SH-SY5Y (cell line): ENCODE results near the gene ANXA10.

Experiments
- GATA2 ChIP-seq: IDR thresholded peaks from 2 replicates; pipeline ENCODE4 v1.6.1; 2011; ENCODE audit warnings: mild to moderate bottlenecking, low read depth, low read length
- GATA3 ChIP-seq: IDR thresholded peaks from 2 replicates; pipeline ENCODE4 v1.6.1; 2011; ENCODE audit warnings: low read depth, mild to moderate bottlenecking, low read length, moderate library complexity

The ANXA10 gene, protein sequence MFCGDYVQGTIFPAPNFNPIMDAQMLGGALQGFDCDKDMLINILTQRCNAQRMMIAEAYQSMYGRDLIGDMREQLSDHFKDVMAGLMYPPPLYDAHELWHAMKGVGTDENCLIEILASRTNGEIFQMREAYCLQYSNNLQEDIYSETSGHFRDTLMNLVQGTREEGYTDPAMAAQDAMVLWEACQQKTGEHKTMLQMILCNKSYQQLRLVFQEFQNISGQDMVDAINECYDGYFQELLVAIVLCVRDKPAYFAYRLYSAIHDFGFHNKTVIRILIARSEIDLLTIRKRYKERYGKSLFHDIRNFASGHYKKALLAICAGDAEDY

DNA sequence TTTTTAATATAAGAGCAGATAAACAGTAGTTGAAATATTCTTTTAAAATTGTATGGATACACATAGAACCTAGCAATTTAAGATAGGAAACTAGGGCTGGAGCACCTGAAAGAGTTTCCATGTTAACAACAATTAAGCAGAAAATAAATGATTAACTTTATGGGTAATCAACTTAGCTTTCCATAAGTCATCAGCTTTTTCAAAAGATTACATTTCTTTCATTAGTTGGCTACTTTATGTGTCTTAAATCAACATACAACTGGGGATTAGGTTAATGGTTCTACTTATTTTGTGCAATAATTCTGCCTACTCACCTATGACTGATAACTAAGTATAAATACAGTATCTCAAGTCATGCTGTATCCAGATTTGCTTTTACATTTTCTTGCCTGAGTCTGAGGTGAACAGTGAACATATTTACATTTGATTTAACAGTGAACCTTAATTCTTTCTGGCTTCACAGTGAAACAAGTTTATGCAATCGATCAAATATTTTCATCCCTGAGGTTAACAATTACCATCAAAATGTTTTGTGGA, at the start of gene ANXA10:
TSS of gene ANXA10 (plus strand) at position 362 of the 537 bp plus-strand sequence. CDS start at position 526, 164 bp downstream.
- TF ChIP-seq GATA2: no peak
- no peak for TF ChIP-seq GATA3

DNA sequence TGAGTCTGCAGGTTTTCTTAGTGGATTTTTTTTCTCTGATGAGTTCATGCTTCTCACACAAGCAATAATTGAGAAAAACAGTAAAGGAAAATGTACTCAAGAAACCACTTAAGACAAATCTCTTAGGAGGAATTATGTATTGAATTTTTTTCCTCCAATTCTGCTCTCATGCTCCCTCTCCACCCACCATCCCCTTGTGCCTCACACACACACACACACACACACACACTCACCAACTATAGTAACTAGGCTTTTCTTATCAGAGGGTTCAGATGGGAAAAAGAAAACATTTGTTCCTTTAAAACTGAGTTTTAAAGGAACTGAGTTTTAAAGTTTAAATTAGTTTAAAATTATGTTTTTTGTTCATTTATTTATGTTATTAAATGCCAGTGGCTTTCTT, 47.0 kb upstream of the ANXA10 start:
- TF ChIP-seq GATA3 (no peak), GATA2 (no peak)

DNA sequence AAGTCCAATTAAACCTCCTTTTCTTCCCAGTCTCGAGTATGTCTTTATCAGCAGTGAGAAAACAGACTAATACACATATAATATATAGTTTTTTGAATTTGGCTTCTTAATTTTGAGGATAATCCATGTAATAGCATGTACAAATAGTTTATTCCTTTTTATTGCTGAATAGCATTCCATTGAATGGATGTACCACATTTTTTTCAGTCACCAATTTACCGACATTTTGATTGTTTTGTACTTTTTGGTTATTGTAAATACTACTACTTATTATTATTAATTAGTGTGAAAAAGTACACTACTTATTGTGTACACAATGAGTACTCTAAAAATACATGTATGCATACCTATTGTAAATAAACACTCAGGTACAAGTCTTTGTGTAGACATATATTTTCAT, 42.3 kb upstream of the ANXA10 start:
- TF ChIP-seq GATA3: no peak
- no peak for TF ChIP-seq GATA2

DNA sequence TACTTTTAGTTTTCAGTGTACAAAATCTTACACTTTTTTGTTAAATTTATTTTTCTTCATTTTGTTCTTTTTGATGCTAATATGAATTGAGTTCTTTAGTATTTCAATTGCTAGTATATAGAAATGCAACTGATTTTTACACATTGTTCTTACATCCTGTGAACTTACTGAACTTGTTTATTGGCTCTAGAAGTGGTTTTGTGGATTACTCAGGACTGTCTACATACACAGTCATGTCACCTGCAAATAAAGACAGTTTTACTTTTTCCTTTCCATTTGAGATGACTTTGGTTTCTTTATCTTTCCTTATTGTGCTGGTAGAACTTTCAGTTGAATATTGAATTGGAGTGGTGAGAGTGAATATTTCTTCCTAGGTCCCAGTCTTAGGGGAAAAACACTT, 40.8 kb upstream of the ANXA10 start:
- TF ChIP-seq GATA3 (no peak), GATA2 (no peak)

DNA sequence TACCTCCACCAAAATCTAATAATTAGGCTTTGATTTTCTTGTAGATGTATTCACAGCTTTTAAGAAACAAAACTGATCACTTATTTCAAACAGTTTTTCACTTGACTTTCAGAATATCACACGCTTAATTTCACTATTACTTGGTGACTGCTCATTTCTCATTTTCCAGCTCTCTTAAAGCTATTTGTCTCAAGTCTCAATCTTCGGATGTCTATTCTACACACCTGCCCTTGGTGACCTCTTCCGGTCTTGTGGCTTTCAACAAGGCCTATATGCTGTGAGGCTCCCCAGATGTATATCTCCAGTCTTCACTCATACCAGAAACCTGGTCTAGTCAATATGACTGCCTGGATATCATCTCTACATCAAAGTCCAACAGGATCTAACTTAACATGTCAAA, 34.9 kb upstream of the ANXA10 start:
- no peak for TF ChIP-seq GATA3
- TF ChIP-seq GATA2: no peak

DNA sequence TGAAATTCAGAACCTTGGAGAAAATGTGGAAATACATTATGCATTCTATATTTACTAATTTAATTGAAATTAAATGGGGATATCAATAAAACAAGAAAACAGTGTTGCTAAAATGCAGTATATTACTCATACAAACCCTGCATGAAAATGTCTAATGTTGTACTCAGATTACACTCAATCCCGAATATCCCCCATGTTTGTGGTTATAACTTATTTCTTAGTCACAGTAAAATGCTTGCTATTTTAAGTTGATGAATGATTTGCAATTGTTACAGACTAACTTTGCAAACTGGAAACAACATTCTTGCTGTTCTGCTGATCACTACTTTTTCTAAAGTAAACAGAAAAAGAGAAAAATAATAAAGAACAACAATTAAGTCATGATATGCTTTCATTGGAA, 33.1 kb upstream of the ANXA10 start:
- TF ChIP-seq GATA3: no peak
- TF ChIP-seq GATA2: no peak

DNA sequence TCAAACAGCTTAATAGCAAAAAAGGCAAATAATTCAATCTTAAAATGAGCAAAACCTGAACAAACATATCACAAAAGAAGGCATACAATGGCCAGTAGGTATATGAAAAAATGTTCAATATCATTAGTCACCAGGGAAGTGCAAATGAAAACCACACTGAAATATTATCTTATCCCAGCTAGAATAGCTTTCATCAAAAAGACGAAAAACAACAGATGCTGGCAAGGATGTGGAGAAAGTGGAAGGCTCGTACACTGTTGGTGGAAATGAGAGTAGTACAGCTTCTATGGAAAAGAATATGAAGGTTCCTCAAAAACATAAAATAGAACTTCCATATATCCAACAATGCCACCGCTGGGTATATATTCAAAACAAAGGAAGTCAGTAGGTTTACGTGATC, 29.3 kb upstream of the ANXA10 start:
- TF ChIP-seq GATA3 (no peak), GATA2 (no peak)

DNA sequence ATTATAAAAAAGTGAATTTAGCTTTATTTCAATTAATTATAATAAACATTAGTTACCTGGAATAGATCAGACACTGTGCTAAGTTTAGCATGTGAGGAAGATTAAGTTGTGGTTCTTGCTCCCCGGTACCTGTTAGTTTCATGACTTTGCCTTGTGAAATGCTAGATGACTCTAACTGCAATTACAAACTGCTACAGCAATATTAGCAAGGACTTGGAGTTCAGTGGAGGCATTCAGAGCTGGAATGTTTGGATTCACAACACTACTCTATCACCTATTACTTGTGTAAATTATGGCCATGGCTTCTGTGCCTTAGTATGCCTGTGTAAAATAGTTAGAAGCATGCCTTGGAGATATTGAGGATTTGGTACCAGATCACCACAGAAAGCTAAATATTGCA, 21.4 kb upstream of the ANXA10 start:
- TF ChIP-seq GATA3: no peak
- TF ChIP-seq GATA2: no peak

DNA sequence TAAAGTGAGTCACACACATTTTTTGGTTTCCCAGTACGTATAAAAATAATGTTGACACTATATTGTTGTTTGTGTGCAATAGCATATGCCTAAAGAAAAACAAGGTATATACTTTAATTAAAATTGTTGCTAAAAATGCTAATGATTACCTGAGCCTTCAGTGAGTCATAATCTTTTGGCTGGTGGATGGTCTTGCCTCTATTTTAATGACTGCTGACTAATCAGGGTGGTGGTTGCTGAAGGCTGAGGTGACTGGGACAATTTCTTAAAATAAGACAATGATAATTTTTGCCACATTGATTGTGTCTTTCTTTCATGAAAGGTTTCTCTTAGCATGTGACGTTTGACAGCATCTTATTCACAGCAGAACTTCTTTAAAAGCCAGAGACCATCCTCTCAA, 21.0 kb upstream of the ANXA10 start:
- no peak for TF ChIP-seq GATA2
- TF ChIP-seq GATA3: no peak

DNA sequence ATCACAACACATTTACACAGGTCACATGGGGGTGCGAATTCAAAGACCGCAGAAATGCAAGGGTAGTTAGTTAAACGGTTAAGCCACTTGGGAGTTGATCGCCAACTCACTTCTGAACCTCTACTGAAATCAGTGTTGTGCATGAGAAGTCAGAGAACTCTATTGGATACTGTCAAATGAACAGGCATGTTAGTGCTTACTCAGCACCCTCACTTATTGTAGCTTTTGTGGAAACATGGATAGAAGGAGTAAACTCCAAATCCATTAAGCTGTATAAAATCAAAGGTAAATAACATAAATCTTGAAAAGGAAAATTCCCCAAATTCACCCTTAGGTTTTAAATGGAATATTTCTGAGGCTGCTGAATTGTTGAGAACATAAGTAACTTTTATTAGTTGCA, 17.5 kb upstream of the ANXA10 start:
- TF ChIP-seq GATA2 (no peak), GATA3 (no peak)

DNA sequence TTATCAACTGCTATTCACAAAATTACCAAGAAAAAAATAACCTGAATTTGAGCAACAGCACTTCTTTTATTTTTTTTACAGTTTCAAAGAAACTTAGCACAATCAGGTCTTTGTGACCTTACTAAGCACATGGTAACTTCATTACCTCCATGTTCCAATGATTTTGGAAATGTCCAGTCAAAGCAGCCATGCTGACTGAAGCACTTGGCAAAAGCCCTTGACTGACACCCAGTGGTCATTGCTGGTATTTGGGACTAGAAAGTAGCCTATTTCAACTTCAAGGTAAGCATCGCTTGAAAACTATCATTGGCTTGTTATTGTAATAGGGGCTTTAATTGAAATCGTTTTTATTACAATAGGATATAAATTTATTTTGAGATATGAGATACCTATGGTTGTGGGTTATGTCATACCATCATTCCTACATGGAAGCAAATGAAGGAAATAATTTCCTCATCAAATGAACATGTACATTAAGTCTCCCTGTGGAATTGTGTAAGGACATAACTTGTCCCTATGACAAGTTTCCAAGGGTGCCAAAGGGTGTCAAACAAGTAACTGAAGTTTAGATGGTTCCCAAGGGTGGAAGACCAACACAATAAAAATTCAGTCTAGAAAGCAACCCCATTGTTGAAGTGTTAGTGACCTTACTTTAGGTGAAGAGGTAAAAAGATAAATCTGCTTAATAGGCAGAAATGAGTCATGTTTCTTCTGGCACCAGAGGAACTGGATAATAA, 15.2 kb upstream of the ANXA10 start:
- TF ChIP-seq GATA3 (no peak), GATA2 (no peak)

DNA sequence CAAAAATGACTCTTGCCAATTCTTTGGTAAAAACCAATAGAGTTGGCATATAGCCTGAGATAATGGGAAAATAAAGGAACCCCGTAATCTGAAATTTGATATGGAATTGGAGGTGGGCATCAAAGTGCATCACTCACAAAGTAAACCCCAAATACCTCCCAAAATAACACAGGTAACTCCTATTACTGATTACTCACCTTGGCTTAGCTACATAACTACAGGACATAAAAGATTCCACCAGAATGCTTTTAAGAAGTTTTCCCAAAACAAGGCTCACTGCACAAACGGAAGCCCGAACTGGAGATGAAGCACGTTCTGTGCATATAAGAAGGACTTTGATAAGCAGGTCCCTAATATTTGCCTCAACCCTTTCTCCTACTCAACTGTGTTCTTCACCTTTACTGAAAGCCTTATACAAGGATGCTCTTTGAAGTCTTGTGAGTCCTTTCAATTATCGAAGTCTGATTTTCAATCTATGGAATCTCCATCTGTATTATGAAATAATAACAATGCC, 14.6 kb upstream of the ANXA10 start:
- no peak for TF ChIP-seq GATA3
- TF ChIP-seq GATA2: no peak

DNA sequence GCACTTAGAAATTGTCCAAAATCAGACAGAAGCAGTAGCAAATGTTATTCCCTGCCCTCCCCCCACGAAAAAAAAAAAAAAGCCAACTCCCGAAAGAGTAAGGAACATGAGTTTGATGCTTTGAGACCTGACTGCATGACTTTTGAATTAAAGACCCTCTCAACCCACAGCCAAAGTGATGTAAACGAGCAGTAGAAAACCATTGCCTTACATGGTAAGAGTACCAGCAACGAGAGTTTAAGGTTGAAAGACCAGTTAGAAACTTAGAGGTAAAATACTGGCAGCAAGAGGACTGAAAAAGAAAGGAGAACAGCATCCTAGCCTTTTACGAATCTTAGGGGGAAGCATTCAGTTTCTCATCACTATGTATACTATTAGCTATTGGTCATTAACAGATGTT, 10.0 kb upstream of the ANXA10 start:
- TF ChIP-seq GATA2 (no peak), GATA3 (no peak)

DNA sequence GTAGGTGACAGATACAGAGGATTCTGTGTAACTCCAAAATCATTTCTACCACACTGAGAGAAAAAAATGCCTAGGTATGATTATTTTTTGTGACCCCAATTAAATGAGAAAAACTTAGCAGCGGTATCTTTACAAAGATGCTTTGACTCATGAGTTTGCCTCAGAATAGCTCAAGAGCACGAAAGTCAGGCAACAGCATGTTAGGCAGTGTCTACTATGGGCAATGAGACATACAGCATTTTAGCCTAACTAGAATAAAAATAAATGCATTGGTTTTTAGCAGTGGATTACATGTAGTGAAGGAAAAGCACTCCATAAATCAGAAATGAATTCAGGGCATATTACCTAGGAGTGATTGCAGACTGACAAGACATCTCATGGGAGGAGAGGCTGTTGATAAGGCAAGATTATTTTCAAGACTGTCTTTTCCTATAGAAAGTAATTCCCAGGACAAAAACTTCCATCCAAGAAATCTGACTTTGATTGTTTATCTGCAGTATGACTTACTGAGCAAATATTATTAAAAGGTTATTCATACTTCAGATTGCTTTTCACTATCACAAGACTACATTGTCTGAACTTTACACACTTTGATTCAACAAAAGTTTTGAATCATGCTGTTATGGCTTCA, 3.6 kb downstream of the ANXA10 start:
- TF ChIP-seq GATA2: no peak
- TF ChIP-seq GATA3: no peak
